Breast epithelium (tissue), 4 donors: ENCODE measurements around the gene EED. TPM values are rescaled to one million over a fixed set of nuclear protein-coding genes. Genes with fewer than 3 reads are reported as not detected.
"Not testable (repeated sequence)": the region's sequence is repeated elsewhere in the genome, so short reads cannot be mapped to it uniquely, and the experiment has no call there.

ENCODE experiments used
- DNase-seq, 2 donors: peaks; one replicate each; pipeline ENCODE4 v3.0.0-alpha.2; 2019; ENCODE audit warnings: low spot score in 2 of 2
- H3K27ac ChIP-seq, 2 donors: fragments of 200-600 bp; sonication (generic) in 1 of 2; one replicate each; pipeline ENCODE4 v1.5.1; 2016 to 2019; ENCODE audit warnings: mild to moderate bottlenecking in 1 of 2
- H3K27me3 ChIP-seq, 2 donors: fragments of 200-600 bp; sonication (generic) in 1 of 2; one replicate each; pipeline versions ENCODE4 v1.5.1 to v1.6.0; 2017 to 2019; ENCODE audit warnings: control low read depth in 1 of 2, mild to moderate bottlenecking in 1 of 2
- H3K36me3 ChIP-seq: fragments of 200-600 bp; one replicate; pipeline ENCODE4 v1.5.1; 2019
- H3K4me1 ChIP-seq, 2 donors: fragments of 200-600 bp; sonication (generic); one replicate each; pipeline ENCODE4 v1.5.1; 2016 to 2019; ENCODE audit warnings: control low read depth in 1 of 2
- H3K4me3 ChIP-seq, 3 donors: fragments of 200-600 bp; sonication (generic); 1 replicate in 2 of 3; 2 replicates in 1 of 3; pipeline ENCODE4 v1.5.1; 2016 to 2019; ENCODE audit warnings: mild to moderate bottlenecking in 3 of 3, moderate library complexity in 2 of 3
- H3K9me3 ChIP-seq, 2 donors: fragments of 200-600 bp; sonication (generic) in 1 of 2; one replicate each; pipeline ENCODE4 v1.5.1; 2016 to 2019; ENCODE audit warnings: control low read depth in 1 of 2
- POLR2A ChIP-seq: fragments of 450-650 bp; IDR thresholded peaks from one replicate; pipeline ENCODE4 v1.6.1; 2016; ENCODE audit warnings: antibody characterized with exemption, mild to moderate bottlenecking, moderate library complexity
- POLR2AphosphoS5 ChIP-seq, 3 donors: sonication (generic); formaldehyde crosslinking; IDR thresholded peaks; one replicate each; pipeline ENCODE4 v1.6.1; 2017; ENCODE audit warnings: antibody characterized with exemption in 3 of 3
- intact Hi-C: fragments of 100-400 bp; cut with DNase I; formaldehyde crosslinking; loops from one replicate; pipeline ENCODE4 v1.15.1; 2023; ENCODE audit warnings: low total_unique reads
- total RNA-seq, 3 donors: library from RNA; depleted of rRNA; stranded (reverse); fragments of >200 nt; gene quantifications; one replicate each; pipeline ENCODE4 v1.1.0, GENCODE V29; 2016
- TF ChIP-seq, protein P1 (sequence below), 3 donors: fragments of 450-650 bp; IDR thresholded peaks; one replicate each; pipeline ENCODE4 v1.5.1; 2016 to 2017; ENCODE audit warnings: antibody characterized with exemption in 3 of 3, mild to moderate bottlenecking in 3 of 3, moderate library complexity in 3 of 3

The EED gene
- total RNA-seq, 3 donors from 2014 or later: 14.6 to 39.4 (median 26.2) TPM

DNA sequence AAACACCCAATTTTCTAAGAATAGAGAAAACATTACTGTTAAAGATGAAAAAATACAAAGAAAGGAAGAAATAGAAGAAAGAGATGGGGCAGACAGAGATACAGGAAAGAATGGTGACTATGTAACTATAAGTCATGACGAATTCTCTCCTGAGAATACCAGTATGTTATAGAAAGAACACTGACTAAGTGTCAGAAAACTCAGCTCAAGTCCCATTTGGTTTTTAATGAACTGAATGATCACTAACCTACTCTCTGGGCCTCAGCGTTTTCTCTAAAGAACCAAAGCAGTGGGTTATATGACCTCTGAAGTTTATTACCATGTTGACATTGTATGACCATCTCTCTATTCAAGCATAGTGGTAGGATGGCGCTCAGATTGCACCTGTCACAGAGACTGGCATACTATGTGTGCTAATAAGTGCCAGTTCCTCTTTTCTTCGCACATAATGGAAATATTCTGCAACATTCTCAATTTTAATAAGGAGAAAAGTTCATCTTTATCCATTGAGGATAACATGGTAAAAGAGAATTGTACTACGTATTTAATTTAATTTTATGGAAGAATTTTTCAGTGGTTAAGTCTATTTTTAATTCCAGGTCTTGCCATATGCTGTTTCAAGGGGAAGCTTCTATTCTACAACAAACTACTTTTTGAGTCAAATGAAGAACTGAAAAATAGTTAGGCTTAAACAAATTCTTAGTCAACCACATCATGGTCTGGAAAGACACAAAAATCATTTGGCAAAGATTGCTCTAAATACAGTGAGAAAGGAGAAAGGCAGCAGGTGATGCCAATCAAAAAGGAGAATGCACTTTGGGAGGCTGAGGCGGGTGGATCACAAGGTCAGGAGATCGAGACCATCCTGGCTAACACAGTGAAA is 25.0 kb upstream of the EED start:
- no peak overlapping the region for H3K4me3 ChIP-seq
- H3K27me3 ChIP-seq: no peaks in the 10 kb centered on the region
- TF ChIP-seq POLR2A: no peak
- TF ChIP-seq, protein P1, sequence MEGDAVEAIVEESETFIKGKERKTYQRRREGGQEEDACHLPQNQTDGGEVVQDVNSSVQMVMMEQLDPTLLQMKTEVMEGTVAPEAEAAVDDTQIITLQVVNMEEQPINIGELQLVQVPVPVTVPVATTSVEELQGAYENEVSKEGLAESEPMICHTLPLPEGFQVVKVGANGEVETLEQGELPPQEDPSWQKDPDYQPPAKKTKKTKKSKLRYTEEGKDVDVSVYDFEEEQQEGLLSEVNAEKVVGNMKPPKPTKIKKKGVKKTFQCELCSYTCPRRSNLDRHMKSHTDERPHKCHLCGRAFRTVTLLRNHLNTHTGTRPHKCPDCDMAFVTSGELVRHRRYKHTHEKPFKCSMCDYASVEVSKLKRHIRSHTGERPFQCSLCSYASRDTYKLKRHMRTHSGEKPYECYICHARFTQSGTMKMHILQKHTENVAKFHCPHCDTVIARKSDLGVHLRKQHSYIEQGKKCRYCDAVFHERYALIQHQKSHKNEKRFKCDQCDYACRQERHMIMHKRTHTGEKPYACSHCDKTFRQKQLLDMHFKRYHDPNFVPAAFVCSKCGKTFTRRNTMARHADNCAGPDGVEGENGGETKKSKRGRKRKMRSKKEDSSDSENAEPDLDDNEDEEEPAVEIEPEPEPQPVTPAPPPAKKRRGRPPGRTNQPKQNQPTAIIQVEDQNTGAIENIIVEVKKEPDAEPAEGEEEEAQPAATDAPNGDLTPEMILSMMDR (IDR thresholded peaks at IDR 0.05): no peak
- no peak for TF ChIP-seq POLR2AphosphoS5 (IDR thresholded peaks at IDR 0.05)
- no peaks in the 10 kb centered on the region for H3K9me3 ChIP-seq
- no peaks in the 10 kb centered on the region for H3K36me3 ChIP-seq
- no peak overlapping the region for H3K27ac ChIP-seq
- intact Hi-C loops: no loop called here
- H3K4me1 ChIP-seq: no peaks in the 10 kb centered on the region
- no peak for DNase-seq

DNA sequence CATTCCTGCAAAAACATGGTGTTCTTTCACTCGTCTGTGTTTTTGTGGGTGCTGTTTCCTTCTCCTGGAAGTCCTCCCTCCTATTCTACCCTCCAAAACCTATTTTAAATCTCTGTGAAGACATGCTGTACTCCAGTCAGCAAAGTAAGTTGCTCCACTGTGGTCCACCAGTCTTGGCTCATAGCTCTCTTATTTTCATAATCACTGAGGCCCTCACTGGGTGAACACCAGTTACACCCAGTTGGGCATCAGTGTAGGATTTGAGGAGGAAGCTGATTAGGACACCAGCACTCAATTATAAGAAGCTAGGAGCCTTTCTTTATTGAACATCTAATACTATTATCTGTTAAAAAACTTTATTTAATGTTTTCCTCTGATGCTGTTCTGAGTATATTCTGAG is 23.9 kb upstream of the EED start:
- H3K27me3 ChIP-seq: no peaks in the 10 kb centered on the region
- TF ChIP-seq POLR2AphosphoS5 (IDR thresholded peaks at IDR 0.05) (no peak), POLR2A (no peak)
- TF ChIP-seq, protein P1 (IDR thresholded peaks at IDR 0.05): no peak
- H3K4me3 ChIP-seq: no peak overlapping the region
- H3K36me3 ChIP-seq: no peaks in the 10 kb centered on the region
- intact Hi-C loops: no loop called here
- no peak for DNase-seq
- H3K27ac ChIP-seq: no peak overlapping the region
- H3K4me1 ChIP-seq: no peaks in the 10 kb centered on the region
- no peaks in the 10 kb centered on the region for H3K9me3 ChIP-seq

- H3K27me3 ChIP-seq: no peaks in the 10 kb centered on the region
- intact Hi-C loops: no loop called here
- TF ChIP-seq POLR2AphosphoS5 (IDR thresholded peaks at IDR 0.05) (no peak), POLR2A (no peak)
- TF ChIP-seq, protein P1 (IDR thresholded peaks at IDR 0.05): no peak
- H3K36me3 ChIP-seq: no peaks in the 10 kb centered on the region
- peak overlapping the region; percentile 14 to 15 for H3K27ac ChIP-seq
- H3K4me3 ChIP-seq: no peak overlapping the region
- no peak for DNase-seq
- H3K4me1 ChIP-seq: no peaks in the 10 kb centered on the region
- H3K9me3 ChIP-seq: no peaks in the 10 kb centered on the region
Observed at GRCh38 chr11:86222081-86222480, 22.5 kb upstream of the EED start.

DNA sequence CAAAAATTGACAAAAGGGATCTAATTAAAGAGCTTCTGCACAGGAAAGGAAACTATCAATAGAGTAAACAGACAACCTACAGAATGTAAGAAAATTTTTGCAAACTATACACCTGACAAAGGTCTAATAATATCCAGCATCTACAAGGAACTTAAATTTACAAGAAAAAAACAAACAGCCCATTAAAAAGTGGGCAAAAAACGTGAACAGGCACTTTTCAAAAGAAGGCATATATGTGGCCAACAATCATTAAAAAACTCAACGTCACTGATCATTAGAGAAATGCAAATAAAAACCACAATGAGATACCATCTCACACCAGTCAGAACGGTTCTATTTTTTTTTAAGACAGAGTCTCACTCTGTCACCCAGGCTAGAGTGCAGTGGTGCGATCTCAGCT is 20.0 kb upstream of the EED start:
- H3K27ac ChIP-seq, H3K4me1 ChIP-seq, H3K9me3 ChIP-seq, H3K36me3 ChIP-seq, intact Hi-C loops, H3K4me3 ChIP-seq, H3K27me3 ChIP-seq, DNase-seq: not testable (repeated sequence)

- DNase-seq, intact Hi-C loops, H3K4me3 ChIP-seq, H3K4me1 ChIP-seq, H3K27ac ChIP-seq, H3K27me3 ChIP-seq, H3K36me3 ChIP-seq, H3K9me3 ChIP-seq: not testable (repeated sequence)
Observed at GRCh38 chr11:86225344-86225743, 19.2 kb upstream of the EED start.

DNA sequence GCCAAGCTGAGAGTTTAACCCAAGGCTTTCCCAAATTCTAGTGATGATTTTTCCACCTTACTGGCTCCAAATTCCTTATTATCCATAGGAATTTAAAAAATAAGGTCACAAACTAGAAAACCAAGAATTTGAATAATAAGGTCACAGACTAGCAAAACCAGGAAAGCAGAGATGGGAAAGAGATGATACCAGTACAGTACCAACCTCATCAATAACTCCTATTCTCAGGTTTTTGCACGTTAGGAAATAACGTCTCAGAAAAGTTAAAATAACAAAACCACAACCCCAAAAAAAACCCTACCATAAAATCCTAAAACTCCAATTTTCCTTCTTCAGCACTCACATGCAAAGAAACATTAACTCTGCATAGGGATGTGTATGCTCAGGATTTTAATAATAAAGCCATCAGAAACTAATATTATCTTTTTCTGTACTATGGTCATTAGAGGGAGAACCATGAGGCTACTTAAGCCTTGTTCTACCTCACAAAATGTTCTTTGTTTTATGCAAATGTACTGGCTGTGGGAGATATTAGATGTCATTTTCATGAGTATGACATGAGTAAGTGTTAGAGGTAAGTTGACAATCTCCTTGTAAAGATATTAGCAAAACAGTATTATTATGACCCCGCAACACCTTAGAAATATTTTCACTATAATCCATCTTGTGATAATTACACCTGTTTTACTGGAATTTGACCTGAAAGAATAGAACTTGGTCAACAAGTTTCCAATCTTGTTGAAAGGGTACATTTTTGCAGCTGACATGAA is 16.1 kb upstream of the EED start:
- no peaks in the 10 kb centered on the region for H3K9me3 ChIP-seq
- intact Hi-C loops: no loop called here
- no peaks in the 10 kb centered on the region for H3K4me1 ChIP-seq
- no peak for DNase-seq
- no peak overlapping the region for H3K4me3 ChIP-seq
- TF ChIP-seq POLR2AphosphoS5 (IDR thresholded peaks at IDR 0.05): no peak
- no peak overlapping the region for H3K27ac ChIP-seq
- H3K27me3 ChIP-seq: no peaks in the 10 kb centered on the region
- H3K36me3 ChIP-seq: no peaks in the 10 kb centered on the region

DNA sequence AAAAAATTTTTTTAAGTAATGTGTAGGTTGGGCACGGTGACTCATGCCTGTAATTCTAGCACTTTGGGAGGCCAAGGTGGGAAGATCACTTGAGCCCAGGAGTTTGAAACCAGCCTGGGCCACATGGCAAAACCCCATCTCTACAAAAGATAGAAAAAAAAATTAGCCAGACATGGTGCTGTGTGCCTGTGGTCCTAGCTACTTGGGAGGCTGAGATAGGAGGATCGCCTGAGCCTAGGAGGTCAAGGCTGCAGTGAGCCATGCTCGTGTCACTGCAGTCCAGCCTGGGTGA is 15.6 kb upstream of the EED start:
- H3K27me3 ChIP-seq, H3K4me1 ChIP-seq, H3K36me3 ChIP-seq, intact Hi-C loops, H3K4me3 ChIP-seq, H3K27ac ChIP-seq, DNase-seq, H3K9me3 ChIP-seq: not testable (repeated sequence)
